ENCODE data around the gene CYP27B1. TPM values are rescaled to one million over a fixed set of nuclear protein-coding genes. Genes with fewer than 3 reads are reported as not detected.

The CYP27B1 gene
- polyA plus RNA-seq, 1 experiment: 0.29 TPM

DNA sequence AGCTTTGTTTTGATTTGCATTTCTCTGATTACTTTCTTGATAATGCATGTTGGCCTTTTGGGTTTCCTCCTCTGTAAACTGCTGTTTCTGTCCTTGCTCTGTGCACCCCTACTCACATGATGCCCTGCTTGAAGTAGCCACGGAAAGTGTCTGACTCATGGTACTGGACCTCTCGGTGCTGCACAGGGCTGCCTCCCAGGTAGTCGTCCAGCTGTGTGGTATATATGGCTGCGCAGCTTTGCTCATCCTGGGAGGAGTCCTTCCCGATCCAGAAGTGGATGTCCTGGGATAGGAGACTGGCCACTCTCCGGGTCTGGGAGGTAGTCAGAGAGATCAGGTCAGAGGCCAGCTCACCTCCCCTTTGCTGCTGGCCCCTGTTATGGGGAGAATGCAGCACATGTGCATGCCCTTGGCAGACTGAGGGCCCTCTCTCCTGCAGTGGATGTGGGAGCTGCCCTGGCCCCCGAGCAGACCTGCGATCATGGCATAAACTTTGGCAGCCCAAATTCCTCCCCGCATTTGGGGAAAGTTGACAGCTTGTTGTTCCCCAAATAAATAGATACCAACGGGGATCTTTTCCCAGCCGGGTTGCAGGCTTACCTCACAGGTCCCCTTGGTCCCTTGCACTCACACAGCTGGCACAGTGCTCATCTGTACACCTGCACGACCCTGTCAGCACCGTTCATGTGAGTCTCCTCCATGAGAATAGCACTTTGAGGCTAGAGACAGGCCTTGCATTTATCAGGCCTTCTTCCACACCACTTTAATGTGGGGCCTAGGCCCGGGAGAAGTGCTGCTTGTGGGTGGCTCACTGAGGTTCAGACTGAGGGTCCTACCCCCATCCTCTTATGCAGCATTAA is 46.5 kb upstream of the CYP27B1 start:
- Histone ChIP-seq H3K4me3 (ENCODE audit: low read depth, low read length) (no peak overlapping the region), H3K27me3 (ENCODE audit: control insufficient read depth, insufficient read depth, low read length) (no peaks in the 10 kb centered on the region), H3K9me3 (ENCODE audit: control insufficient read depth, insufficient read depth, low read length) (no peaks in the 10 kb centered on the region), H3K27ac (ENCODE audit: low read depth, low read length) (no peak overlapping the region)
- ChIA-PET CTCF (interaction anchor here (2.0 to 2.5 kb wide), 3 partner anchors 11 to 93 kb away, joined by 6 to 17 read pairs (median 8); no protein-coding TSS in a partner anchor), POLR2A (interaction anchor here (1.2 kb wide), 1 partner anchor 83 kb away, joined by 4 read pairs; no protein-coding TSS in a partner anchor)
- DNase-seq (ENCODE audit: low read depth, low spot score): no peak
- TF ChIP-seq, protein P1, sequence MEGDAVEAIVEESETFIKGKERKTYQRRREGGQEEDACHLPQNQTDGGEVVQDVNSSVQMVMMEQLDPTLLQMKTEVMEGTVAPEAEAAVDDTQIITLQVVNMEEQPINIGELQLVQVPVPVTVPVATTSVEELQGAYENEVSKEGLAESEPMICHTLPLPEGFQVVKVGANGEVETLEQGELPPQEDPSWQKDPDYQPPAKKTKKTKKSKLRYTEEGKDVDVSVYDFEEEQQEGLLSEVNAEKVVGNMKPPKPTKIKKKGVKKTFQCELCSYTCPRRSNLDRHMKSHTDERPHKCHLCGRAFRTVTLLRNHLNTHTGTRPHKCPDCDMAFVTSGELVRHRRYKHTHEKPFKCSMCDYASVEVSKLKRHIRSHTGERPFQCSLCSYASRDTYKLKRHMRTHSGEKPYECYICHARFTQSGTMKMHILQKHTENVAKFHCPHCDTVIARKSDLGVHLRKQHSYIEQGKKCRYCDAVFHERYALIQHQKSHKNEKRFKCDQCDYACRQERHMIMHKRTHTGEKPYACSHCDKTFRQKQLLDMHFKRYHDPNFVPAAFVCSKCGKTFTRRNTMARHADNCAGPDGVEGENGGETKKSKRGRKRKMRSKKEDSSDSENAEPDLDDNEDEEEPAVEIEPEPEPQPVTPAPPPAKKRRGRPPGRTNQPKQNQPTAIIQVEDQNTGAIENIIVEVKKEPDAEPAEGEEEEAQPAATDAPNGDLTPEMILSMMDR (IDR thresholded peaks at IDR 0.05; ENCODE audit: low read depth, low read length): no peak

DNA sequence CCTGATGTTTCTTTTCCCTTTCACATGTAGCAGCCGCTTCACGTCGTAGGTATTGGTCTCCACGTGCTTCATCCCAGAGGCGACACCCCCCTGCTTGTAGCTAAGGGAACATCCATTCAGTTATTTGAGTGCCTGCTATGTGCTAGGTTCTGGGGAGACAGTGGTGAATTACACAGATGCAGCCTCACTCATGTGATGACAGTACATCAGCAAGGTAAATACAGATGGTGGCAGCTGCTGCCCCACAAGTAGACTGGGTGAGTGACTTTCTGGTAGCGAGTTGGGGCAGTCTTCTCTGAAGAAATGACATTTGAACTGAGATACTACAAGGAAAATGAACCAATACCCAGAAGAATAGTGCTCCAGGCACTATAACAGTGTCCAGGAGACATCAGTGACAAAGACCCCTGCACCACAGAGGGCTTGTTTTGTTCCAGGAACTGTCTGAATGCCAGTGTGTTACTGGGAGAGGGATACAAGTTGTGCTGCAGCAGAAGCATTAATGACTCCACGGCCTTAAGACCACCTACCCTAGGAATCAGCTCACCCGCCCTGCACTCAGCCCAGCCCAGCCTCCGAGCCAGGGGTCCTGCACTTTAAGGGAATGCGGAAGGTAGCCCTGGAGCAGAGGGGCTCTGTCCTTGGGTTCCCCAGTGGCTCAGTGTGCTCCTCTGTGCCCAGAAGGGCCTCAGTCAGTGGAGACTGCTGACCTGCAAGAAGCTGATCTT is 44.3 kb upstream of the CYP27B1 start:
- Histone ChIP-seq H3K27ac (ENCODE audit: low read depth, low read length) (no peak overlapping the region), H3K4me3 (ENCODE audit: low read depth, low read length) (no peak overlapping the region), H3K9me3 (ENCODE audit: control insufficient read depth, insufficient read depth, low read length) (no peaks in the 10 kb centered on the region), H3K27me3 (ENCODE audit: control insufficient read depth, insufficient read depth, low read length) (no peaks in the 10 kb centered on the region)
- ChIA-PET POLR2A (interaction anchor here (0.5 kb wide), 1 partner anchor 116 kb away, joined by 3 read pairs; no protein-coding TSS in a partner anchor), CTCF (interaction anchor here (1.5 to 2.5 kb wide), 2 partner anchors 8 to 228 kb away, joined by 3 to 17 read pairs; no protein-coding TSS in a partner anchor)
- DNase-seq (ENCODE audit: low read depth, low spot score): no peak
- TF ChIP-seq, protein P1 (IDR thresholded peaks at IDR 0.05; ENCODE audit: low read depth, low read length): no peak

DNA sequence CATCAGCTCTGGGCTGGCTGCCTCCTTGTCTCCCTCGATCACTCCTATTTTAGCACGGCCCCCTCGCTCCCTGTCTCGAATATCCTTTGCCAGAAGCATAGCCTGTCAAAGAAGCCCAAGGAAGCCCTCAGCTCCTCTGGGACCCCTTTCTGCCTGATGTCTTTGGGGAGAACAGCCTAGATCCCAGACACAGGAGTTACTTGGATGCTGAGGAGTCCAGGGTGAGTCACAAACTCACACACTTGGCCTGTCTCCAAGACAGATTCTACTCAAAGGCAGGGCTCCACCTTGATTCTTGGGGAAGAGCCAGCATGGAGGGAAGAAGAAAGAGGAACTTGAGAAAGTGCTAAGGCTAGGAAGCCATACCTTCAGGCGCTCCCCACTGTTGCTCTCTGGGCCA is 43.6 kb upstream of the CYP27B1 start:
- Histone ChIP-seq H3K9me3 (ENCODE audit: control insufficient read depth, insufficient read depth, low read length) (no peaks in the 10 kb centered on the region), H3K27me3 (ENCODE audit: control insufficient read depth, insufficient read depth, low read length) (no peaks in the 10 kb centered on the region), H3K27ac (ENCODE audit: low read depth, low read length) (no peak overlapping the region), H3K4me3 (ENCODE audit: low read depth, low read length) (no peak overlapping the region)
- DNase-seq (ENCODE audit: low read depth, low spot score): no peak
- TF ChIP-seq, protein P1 (IDR thresholded peaks at IDR 0.05; ENCODE audit: low read depth, low read length): no peak
- ChIA-PET CTCF (interaction anchor here (1.6 kb wide), 1 partner anchor 27 kb away, joined by 5 read pairs; no protein-coding TSS in a partner anchor), POLR2A (no interaction called here)

DNA sequence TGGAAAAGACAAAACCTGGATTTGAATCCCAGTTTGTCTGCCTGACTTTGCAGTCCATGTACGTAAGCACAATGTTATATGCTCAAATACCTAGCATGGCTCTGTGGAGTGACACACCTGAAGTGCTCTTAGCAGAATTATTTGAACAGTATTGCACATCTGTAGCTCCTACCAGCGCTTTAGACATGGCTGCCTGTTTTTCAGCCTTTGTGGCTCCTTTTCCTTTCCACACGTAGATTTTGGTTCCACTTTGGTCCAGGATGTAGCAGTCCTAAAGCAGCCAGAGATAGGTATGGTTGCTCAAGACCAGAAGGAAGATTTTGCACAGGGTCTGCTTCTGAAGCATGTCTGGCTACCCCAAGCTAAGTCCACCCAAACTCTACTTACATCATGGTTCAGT is 42.5 kb upstream of the CYP27B1 start:
- ChIA-PET POLR2A (no interaction called here), CTCF (interaction anchor here (0.6 to 2.1 kb wide), 4 partner anchors 26 to 95 kb away, joined by 3 to 7 read pairs (median 4); no protein-coding TSS in a partner anchor)
- TF ChIP-seq, protein P1 (IDR thresholded peaks at IDR 0.05; ENCODE audit: low read depth, low read length): no peak
- Histone ChIP-seq H3K4me3 (ENCODE audit: low read depth, low read length) (no peak overlapping the region), H3K27ac (ENCODE audit: low read depth, low read length) (no peak overlapping the region), H3K27me3 (ENCODE audit: control insufficient read depth, insufficient read depth, low read length) (no peaks in the 10 kb centered on the region), H3K9me3 (ENCODE audit: control insufficient read depth, insufficient read depth, low read length) (no peaks in the 10 kb centered on the region)
- no peak for DNase-seq (ENCODE audit: low read depth, low spot score)

Data from AG04450 (cell line).